ENCODE results near the gene PEX5. TPM values are rescaled to one million over a fixed set of nuclear protein-coding genes. Genes with fewer than 3 reads are reported as not detected.

Gene PEX5
- total and polyA plus RNA-seq, 4 donors, result 19.8 to 59.8 (median 43.4) TPM

GRCh38 chr12:7145671-7146070 is 43.8 kb upstream of the PEX5 start:
- no peak for DNase-seq
- H3K36me3 ChIP-seq (ENCODE audit: control insufficient read depth in 4 of 4, insufficient read depth in 4 of 4, low read length in 4 of 4), result peaks cover 0 to 24% (median 15%) of the 10 kb centered on the region in 4 donors
- 78 to 83% methylated on average over 4 of the region's 4 CpGs for WGBS, 2 donors

GRCh38 chr12:7146228-7146627 is 43.3 kb upstream of the PEX5 start:
- no peak for TF ChIP-seq CTCF (IDR thresholded peaks at IDR 0.05; ENCODE audit: control extremely low read depth, extremely low read depth)
- Histone ChIP-seq H3K36me3 (ENCODE audit: control insufficient read depth in 4 of 4, insufficient read depth in 4 of 4, low read length in 4 of 4) (peaks cover 0 to 28% (median 19%) of the 10 kb centered on the region in 4 donors), H3K27me3 (ENCODE audit: control insufficient read depth in 3 of 3, insufficient read depth in 3 of 3, low read length in 2 of 3) (no peaks in the 10 kb centered on the region), H3K4me1 (ENCODE audit: control insufficient read depth in 5 of 5, insufficient read depth in 5 of 5, low read length in 5 of 5) (peaks cover 0 to 8% (median 0%) of the 10 kb centered on the region in 5 donors), H3K27ac (ENCODE audit: low read depth in 1 of 2, low read length in 1 of 2) (no peak overlapping the region), H3K9me3 (ENCODE audit: control insufficient read depth in 4 of 4, insufficient read depth in 3 of 4, low read length in 3 of 4) (peaks cover 0 to 3% (median 0%) of the 10 kb centered on the region in 4 donors), H3K4me3 (no peak overlapping the region), H3K9ac (ENCODE audit: insufficient read depth in 1 of 2, low read length in 2 of 2) (no peak overlapping the region)
- no peak for DNase-seq
- no peak for ATAC-seq (ENCODE audit: insufficient read depth, low FRiP score)
- WGBS, 2 donors, result 91 to 94% methylated on average over 7 of the region's 7 CpGs

More at GRCh38 chr12:7145671-7146070, 43.8 kb upstream of the PEX5 start:
- no peak overlapping the region for H3K27ac ChIP-seq (ENCODE audit: low read depth in 1 of 2, low read length in 1 of 2)
- peaks cover 0 to 4% (median 0%) of the 10 kb centered on the region in 5 donors for H3K4me1 ChIP-seq (ENCODE audit: control insufficient read depth in 5 of 5, insufficient read depth in 5 of 5, low read length in 5 of 5)
- no peak overlapping the region for H3K4me3 ChIP-seq
- peaks cover 0 to 3% (median 0%) of the 10 kb centered on the region in 4 donors for H3K9me3 ChIP-seq (ENCODE audit: control insufficient read depth in 4 of 4, insufficient read depth in 3 of 4, low read length in 3 of 4)
- no peaks in the 10 kb centered on the region for H3K27me3 ChIP-seq (ENCODE audit: control insufficient read depth in 3 of 3, insufficient read depth in 3 of 3, low read length in 2 of 3)
- H3K9ac ChIP-seq (ENCODE audit: insufficient read depth in 1 of 2, low read length in 2 of 2), result no peak overlapping the region
- no peak for TF ChIP-seq CTCF (IDR thresholded peaks at IDR 0.05; ENCODE audit: control extremely low read depth, extremely low read depth)
- no peak for ATAC-seq (ENCODE audit: insufficient read depth, low FRiP score)

- Histone ChIP-seq H3K9me3 (ENCODE audit: control insufficient read depth in 4 of 4, insufficient read depth in 3 of 4, low read length in 3 of 4) (peaks cover 0 to 3% (median 0%) of the 10 kb centered on the region in 4 donors), H3K36me3 (ENCODE audit: control insufficient read depth in 4 of 4, insufficient read depth in 4 of 4, low read length in 4 of 4) (peaks cover 0 to 27% (median 19%) of the 10 kb centered on the region in 4 donors), H3K27me3 (ENCODE audit: control insufficient read depth in 3 of 3, insufficient read depth in 3 of 3, low read length in 2 of 3) (no peaks in the 10 kb centered on the region), H3K27ac (ENCODE audit: low read depth in 1 of 2, low read length in 1 of 2) (no peak overlapping the region), H3K4me3 (no peak overlapping the region), H3K4me1 (ENCODE audit: control insufficient read depth in 5 of 5, insufficient read depth in 5 of 5, low read length in 5 of 5) (peaks cover 0 to 8% (median 0%) of the 10 kb centered on the region in 5 donors), H3K9ac (ENCODE audit: insufficient read depth in 1 of 2, low read length in 2 of 2) (no peak overlapping the region)
- no peak for TF ChIP-seq CTCF (IDR thresholded peaks at IDR 0.05; ENCODE audit: control extremely low read depth, extremely low read depth)
- no peak for DNase-seq
- ATAC-seq (ENCODE audit: insufficient read depth, low FRiP score), result no peak
- WGBS, 2 donors, result 97 to 98% methylated on average over 7 of the region's 7 CpGs
These were observed 42.6 kb upstream of the PEX5 start for GRCh38 chr12:7146906-7147305.

- peak overlapping the region in 1 of 2 donors; percentile 58 for H3K27ac ChIP-seq (ENCODE audit: low read depth in 1 of 2, low read length in 1 of 2)
- H3K4me1 ChIP-seq (ENCODE audit: control insufficient read depth in 5 of 5, insufficient read depth in 5 of 5, low read length in 5 of 5), result peaks cover 0 to 10% (median 3%) of the 10 kb centered on the region in 5 donors
- no peak overlapping the region for H3K9ac ChIP-seq (ENCODE audit: insufficient read depth in 1 of 2, low read length in 2 of 2)
- H3K9me3 ChIP-seq (ENCODE audit: control insufficient read depth in 4 of 4, insufficient read depth in 3 of 4, low read length in 3 of 4), result no peaks in the 10 kb centered on the region
- WGBS, 2 donors, result 79 to 86% methylated on average over 12 of the region's 12 CpGs
- H3K4me3 ChIP-seq, result no peak overlapping the region
- peaks cover 0 to 22% (median 14%) of the 10 kb centered on the region in 4 donors for H3K36me3 ChIP-seq (ENCODE audit: control insufficient read depth in 4 of 4, insufficient read depth in 4 of 4, low read length in 4 of 4)
- DNase-seq (no peak), ATAC-seq (ENCODE audit: insufficient read depth, low FRiP score) (no peak)
- no peak for TF ChIP-seq CTCF (IDR thresholded peaks at IDR 0.05; ENCODE audit: control extremely low read depth, extremely low read depth)
- no peaks in the 10 kb centered on the region for H3K27me3 ChIP-seq (ENCODE audit: control insufficient read depth in 3 of 3, insufficient read depth in 3 of 3, low read length in 2 of 3)
These were observed 39.1 kb upstream of the PEX5 start for GRCh38 chr12:7150356-7150755.

Measured in lung (tissue), 12 donors.